ENCODE results near the gene WAPL.
"Not testable (repeated sequence)": the region's sequence is repeated elsewhere in the genome, so short reads cannot be mapped to it uniquely, and the experiment has no call there.

Gene WAPL

DNA sequence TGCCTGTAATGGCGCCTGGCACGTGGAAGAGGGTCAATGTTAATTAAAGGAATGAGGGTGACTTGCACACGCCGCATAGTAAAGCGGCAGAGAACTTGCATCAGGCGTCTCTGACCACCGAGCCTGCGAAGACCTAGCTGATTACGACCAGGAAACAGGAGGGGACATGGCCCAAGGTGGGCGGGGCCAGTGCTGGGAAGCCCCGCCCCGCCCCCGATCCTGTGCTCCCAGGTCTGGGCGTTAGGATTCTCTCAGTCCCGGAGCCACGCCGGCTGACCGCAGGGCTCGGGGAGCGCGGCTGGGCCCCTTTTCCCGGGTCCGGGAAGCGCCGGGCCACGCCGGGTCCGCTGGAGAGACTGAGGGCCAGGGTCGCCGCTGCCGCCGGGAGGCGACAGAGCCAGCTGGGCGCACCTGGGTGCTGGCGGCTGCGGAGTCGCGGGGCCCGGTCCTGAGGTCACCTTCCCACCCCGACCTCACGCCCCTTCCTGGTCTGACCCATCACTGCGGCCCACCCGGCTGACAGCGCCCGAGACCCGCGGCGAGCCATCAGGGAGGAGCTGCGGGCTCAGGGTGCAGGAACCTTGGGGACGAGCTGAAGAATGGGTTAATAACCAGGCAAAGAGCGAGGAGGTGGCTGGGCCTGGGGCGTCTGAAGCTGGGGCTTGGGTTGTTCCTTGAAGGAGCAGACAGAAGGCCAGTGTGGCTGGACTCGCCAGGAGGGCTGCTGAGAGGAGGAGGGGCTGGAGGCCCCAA is 132.0 kb downstream of the WAPL start:
- peak overlapping the region; percentile 30 for H3K4me3 ChIP-seq (ENCODE audit: low read length)
- TF ChIP-seq, protein P1, sequence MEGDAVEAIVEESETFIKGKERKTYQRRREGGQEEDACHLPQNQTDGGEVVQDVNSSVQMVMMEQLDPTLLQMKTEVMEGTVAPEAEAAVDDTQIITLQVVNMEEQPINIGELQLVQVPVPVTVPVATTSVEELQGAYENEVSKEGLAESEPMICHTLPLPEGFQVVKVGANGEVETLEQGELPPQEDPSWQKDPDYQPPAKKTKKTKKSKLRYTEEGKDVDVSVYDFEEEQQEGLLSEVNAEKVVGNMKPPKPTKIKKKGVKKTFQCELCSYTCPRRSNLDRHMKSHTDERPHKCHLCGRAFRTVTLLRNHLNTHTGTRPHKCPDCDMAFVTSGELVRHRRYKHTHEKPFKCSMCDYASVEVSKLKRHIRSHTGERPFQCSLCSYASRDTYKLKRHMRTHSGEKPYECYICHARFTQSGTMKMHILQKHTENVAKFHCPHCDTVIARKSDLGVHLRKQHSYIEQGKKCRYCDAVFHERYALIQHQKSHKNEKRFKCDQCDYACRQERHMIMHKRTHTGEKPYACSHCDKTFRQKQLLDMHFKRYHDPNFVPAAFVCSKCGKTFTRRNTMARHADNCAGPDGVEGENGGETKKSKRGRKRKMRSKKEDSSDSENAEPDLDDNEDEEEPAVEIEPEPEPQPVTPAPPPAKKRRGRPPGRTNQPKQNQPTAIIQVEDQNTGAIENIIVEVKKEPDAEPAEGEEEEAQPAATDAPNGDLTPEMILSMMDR (conservative IDR thresholded peaks at IDR 0.05; ENCODE audit: low read depth, low read length) = no peak
- DNase-seq (ENCODE audit: low read depth) = no peak

DNA sequence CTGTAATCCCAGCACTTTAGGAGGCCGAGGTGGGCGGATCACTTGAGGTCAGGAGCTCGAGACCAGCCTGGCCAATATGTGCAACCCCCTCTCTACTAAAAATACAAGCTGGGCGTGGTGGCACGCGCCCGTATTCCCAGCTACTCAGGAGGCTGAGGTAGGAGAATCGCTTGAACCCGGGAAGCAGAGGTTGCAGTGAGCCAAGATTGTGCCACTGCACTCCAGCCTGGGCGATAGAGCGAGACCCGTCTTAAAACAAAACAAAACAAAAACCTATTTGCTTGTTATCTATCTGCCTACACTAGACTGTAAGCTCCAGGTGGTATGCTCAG is 132.5 kb downstream of the WAPL start:
- not testable (repeated sequence) for DNase-seq (ENCODE audit: low read depth)
- peak overlapping the region; percentile 30 for H3K4me3 ChIP-seq (ENCODE audit: low read length)

DNA sequence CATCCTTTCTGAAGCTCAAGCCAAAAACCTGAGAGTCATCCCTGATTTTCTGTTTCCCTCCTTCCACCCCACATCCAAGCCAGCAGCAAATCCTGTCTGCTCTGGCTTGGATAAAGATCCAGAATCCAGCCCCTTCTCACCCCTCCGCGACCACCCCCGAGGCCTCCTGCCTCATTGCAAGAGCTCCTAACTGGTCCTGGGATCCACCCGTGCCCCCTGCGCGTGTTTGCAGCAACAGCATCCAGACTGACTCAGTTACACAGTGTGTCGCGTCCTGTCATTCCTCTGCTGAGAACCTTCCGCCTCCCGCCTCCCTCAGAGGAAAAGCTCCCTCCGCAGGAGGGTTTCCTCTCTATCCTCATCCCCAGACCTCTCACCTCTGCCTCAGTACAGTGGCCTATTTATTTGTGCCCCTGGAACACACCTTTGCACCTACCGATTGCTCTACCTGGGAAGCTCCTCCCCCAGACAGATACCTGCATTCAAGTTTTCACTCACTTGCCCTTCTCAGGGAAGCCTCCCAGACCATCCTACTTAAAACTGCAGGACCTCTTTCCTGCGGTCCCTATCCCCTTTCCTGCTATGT is 133.4 kb downstream of the WAPL start:
- TF ChIP-seq, protein P1 (conservative IDR thresholded peaks at IDR 0.05; ENCODE audit: low read depth, low read length) = no peak
- no peak for DNase-seq (ENCODE audit: low read depth)
- H3K4me3 ChIP-seq (ENCODE audit: low read length) = no peak overlapping the region

DNA sequence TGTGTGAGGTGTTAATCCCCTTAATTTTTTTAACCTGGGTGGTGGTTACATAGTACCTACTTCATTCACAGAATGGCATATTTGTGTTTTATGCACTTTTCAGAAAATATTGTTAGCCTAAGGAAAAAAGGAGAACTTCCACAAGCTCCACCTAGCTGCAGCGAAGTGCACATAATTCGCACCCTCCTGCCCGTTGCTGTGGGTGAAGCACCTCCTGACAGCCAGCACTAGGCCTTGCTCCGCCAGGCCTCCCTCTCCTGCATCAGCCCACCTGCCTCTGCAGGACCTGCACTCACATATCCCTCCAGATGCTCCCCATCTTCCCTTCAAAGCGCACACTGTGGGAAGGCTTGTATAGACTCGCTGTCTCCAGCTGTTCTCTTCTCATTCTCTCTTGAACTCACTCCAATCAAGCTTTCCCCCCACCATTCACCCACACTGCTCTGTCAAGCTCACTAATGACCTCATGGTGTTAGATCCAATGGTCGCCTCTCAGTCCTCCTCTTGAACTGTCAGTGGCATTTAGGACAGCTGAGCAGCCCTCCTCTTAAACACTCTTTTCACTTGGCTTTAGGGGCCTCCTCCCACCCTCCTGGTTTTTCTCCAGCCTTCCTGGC is 134.3 kb downstream of the WAPL start:
- DNase-seq (ENCODE audit: low read depth) = no peak
- TF ChIP-seq, protein P1 (conservative IDR thresholded peaks at IDR 0.05; ENCODE audit: low read depth, low read length) = peak; percentile 16
- H3K4me3 ChIP-seq (ENCODE audit: low read length) = no peak overlapping the region

DNA sequence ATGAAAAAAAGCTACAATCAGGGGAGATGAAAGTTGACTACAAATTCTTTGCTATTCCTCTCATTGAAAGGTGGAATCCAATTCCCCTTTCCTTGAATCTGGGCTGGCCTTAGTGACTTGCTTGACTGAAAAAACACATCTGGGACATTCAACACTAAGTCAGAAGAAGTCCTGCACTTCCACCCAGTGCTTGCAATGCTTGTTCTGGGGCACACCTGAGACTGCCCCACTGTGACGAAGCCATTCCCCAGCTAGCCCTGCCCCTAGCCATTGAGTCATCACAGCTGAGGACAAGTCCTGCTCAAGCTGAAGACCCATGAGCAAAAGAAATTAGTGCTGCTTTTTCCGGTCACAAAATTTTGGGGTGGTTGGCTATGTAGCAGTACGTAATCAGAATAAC is 135.8 kb downstream of the WAPL start:
- TF ChIP-seq, protein P1 (conservative IDR thresholded peaks at IDR 0.05; ENCODE audit: low read depth, low read length) = no peak
- H3K4me3 ChIP-seq (ENCODE audit: low read length) = no peak overlapping the region
- DNase-seq (ENCODE audit: low read depth) = no peak
